BE2C (cell line): ENCODE measurements around the gene MAPKAPK3.
"Not testable (repeated sequence)": the region's sequence is repeated elsewhere in the genome, so short reads cannot be mapped to it uniquely, and the experiment has no call there.

Experiments used
- DNase-seq: peaks from one replicate; pipeline ENCODE4 v3.0.0-alpha.2; 2020
- H3K27me3 ChIP-seq: fragments of 250-450 bp; sonication (Bioruptor Pico); 2 replicates; pipeline ENCODE4 v1.5.1; 2020; ENCODE audit warnings: mild to moderate bottlenecking
- H3K36me3 ChIP-seq: fragments of 250-450 bp; sonication (Bioruptor Pico); 2 replicates; pipeline ENCODE4 v1.5.1; 2020; ENCODE audit warnings: mild to moderate bottlenecking
- H3K4me1 ChIP-seq: fragments of 250-450 bp; sonication (Bioruptor Pico); 2 replicates; pipeline ENCODE4 v1.5.1; 2020
- H3K4me3 ChIP-seq: 2 replicates; pipeline ENCODE4 v1.5.1; 2011; ENCODE audit warnings: low read depth, low read length
- H3K9me3 ChIP-seq: fragments of 250-450 bp; sonication (Bioruptor Pico); 2 replicates; pipeline ENCODE4 v1.5.1; 2020
- TF ChIP-seq, protein P1 (sequence below): IDR thresholded peaks from 2 replicates; pipeline ENCODE4 v1.5.1; 2012; ENCODE audit warnings: mild to moderate bottlenecking, low read depth, low read length

Gene MAPKAPK3

DNA sequence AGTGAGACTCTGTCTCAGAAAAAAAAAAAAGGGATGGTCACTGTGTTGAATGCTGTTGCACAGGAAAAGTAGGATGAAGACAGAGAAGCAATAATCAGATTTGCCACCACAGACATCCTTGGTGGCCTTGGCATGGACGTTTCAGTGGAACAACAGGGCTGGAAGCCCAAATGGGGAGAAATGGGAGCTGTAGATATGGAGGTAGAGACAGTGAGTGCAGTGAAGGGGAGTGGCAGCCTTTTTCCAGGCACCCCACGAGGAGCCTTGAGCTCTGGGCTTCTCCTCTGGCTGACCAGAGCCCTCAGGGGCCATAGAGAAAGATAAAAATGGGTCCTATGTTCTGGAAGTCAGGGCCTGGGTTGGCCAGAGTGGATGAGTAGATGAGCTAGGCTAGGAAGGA, 45.5 kb downstream of the MAPKAPK3 start:
- Histone ChIP-seq H3K9me3 (no peaks in the 10 kb centered on the region), H3K4me1 (no peaks in the 10 kb centered on the region; the same call in 1 of the 2 replicates)
- TF ChIP-seq, protein P1, sequence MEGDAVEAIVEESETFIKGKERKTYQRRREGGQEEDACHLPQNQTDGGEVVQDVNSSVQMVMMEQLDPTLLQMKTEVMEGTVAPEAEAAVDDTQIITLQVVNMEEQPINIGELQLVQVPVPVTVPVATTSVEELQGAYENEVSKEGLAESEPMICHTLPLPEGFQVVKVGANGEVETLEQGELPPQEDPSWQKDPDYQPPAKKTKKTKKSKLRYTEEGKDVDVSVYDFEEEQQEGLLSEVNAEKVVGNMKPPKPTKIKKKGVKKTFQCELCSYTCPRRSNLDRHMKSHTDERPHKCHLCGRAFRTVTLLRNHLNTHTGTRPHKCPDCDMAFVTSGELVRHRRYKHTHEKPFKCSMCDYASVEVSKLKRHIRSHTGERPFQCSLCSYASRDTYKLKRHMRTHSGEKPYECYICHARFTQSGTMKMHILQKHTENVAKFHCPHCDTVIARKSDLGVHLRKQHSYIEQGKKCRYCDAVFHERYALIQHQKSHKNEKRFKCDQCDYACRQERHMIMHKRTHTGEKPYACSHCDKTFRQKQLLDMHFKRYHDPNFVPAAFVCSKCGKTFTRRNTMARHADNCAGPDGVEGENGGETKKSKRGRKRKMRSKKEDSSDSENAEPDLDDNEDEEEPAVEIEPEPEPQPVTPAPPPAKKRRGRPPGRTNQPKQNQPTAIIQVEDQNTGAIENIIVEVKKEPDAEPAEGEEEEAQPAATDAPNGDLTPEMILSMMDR, result no peak

DNA sequence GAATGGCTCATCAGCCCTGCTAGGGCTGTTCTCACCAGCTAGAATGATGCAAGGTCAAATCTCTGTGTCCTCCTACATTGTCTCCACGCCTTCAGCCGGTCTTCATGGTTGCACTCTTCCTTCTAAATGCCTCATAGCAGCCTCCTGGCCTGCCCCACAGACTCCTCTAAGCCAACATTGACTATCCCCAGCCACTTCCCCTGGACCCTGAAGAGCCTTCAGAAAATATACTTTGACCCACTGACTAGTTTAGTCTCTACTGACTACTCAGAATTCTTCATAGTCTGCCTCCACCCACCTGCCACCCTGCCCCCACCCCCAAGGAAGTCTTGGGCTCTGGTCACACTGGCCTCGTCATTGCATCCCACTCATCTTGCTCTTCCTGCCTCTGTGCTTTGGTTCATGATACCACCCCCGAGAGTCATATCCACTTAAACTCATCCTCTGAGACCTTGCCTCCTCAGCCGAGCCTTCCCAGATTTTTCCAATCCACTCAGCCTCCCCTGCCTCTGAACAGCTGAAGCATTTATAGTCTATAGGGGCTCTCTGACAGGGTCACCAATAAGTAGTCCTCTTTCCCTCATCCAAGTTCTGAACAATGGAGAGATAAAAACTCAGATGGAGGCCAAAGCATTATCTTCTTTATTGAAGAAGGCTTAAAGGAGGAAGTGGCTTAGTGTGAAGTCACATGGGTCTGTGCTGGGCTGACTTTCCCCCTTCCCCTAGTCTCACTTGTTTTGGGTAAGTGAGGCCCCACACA, 48.3 kb downstream of the MAPKAPK3 start:
- Histone ChIP-seq H3K9me3 (no peaks in the 10 kb centered on the region), H3K4me3 (no peak overlapping the region), H3K27me3 (no peaks in the 10 kb centered on the region), H3K4me1 (no peaks in the 10 kb centered on the region; the same call in 1 of the 2 replicates), H3K36me3 (no peaks in the 10 kb centered on the region)
- TF ChIP-seq, protein P1, result no peak
- no peak for DNase-seq

More for the DNA sequence above, 45.5 kb downstream of the MAPKAPK3 start:
- Histone ChIP-seq H3K36me3 (no peaks in the 10 kb centered on the region), H3K27me3 (no peaks in the 10 kb centered on the region), H3K4me3 (no peak overlapping the region)
- no peak for DNase-seq

DNA sequence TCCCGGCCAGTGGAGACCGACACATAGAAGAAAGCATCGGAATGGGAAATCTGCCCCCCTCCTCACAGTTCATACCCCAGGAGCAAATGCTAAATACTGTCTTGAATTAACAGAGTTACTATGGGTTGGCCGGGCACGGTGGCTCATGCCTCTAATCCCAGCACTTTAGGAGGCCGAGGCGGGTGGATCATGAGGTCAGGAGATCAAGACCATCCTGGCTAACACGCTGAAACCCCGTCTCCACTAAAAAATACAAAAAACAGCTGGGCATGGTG, 48.8 kb downstream of the MAPKAPK3 start:
- H3K9me3 ChIP-seq, H3K4me3 ChIP-seq, H3K36me3 ChIP-seq, H3K4me1 ChIP-seq, DNase-seq, H3K27me3 ChIP-seq: not testable (repeated sequence)

DNA sequence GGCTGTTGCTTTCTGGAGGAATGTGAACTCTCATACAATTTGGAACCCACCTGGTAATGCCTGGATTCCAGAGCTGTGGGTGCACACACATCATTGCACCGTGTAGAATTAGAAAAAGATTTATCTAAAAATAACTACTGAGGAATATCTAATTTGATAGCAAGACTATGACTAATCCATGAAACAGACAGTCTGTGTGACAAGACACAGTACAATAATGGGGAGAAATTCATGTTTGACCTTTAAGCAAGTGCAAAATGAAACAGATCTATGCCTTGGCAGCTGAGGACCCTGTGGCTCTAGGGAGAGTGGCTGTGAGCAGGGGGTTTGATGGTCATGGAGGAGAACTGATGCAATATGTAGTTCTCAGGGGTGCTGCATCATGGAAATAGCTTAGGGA, 49.9 kb downstream of the MAPKAPK3 start:
- TF ChIP-seq, protein P1, result no peak
- Histone ChIP-seq H3K4me1 (no peaks in the 10 kb centered on the region; the same call in 1 of the 2 replicates), H3K4me3 (no peak overlapping the region), H3K9me3 (no peaks in the 10 kb centered on the region), H3K36me3 (no peaks in the 10 kb centered on the region), H3K27me3 (peaks cover 3% of the 10 kb centered on the region; the same call in 1 of the 2 replicates)
- no peak for DNase-seq

DNA sequence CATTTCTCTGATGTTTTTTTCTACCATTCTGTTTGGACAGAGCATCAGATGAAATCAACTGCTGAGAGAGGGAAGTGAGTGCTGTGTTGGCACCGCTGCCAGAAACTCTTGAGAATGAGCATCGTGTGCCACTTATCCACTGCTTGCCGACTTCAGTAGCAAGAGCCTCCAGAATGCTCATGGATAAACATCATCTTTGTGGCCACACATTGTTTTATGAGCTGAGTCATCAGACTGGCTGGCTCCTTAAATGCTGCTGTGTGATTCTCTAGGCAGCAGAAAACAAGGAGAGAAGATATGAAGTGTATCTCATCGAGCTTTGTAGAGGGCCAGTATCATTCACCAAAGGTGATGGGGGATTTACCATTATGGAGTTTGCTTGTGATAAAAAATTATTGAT, 54.4 kb downstream of the MAPKAPK3 start:
- H3K27me3 ChIP-seq, result peaks cover 47% of the 10 kb centered on the region
- TF ChIP-seq, protein P1, result no peak
- no peak for DNase-seq
- H3K9me3 ChIP-seq, result no peaks in the 10 kb centered on the region
- H3K36me3 ChIP-seq, result no peaks in the 10 kb centered on the region
- no peak overlapping the region for H3K4me3 ChIP-seq
- H3K4me1 ChIP-seq, result no peaks in the 10 kb centered on the region

DNA sequence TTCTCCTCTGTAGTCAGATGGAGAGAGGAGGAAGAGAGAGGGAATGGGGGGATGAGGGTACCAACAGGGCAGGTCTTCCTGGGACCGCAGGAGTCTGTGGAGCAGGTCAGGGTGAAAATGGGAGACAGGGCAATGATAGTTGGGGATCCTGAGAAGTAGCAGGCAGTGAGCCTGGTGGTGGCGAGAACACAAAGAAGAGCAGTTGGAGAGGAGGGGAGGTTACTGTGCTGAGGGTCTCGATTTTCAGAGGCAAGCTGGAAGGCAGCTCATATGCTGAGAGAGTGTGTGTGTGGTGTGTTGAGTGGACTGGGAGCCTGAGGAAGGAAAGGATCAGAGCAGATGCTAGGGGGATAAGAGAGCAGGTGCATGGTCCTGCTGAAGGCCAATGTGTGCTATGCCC, 55.7 kb downstream of the MAPKAPK3 start:
- H3K9me3 ChIP-seq, result no peaks in the 10 kb centered on the region
- H3K27me3 ChIP-seq, result peaks cover 57% of the 10 kb centered on the region
- TF ChIP-seq, protein P1, result no peak
- H3K4me3 ChIP-seq, result no peak overlapping the region
- no peaks in the 10 kb centered on the region for H3K36me3 ChIP-seq
- H3K4me1 ChIP-seq, result no peaks in the 10 kb centered on the region
- DNase-seq, result no peak

DNA sequence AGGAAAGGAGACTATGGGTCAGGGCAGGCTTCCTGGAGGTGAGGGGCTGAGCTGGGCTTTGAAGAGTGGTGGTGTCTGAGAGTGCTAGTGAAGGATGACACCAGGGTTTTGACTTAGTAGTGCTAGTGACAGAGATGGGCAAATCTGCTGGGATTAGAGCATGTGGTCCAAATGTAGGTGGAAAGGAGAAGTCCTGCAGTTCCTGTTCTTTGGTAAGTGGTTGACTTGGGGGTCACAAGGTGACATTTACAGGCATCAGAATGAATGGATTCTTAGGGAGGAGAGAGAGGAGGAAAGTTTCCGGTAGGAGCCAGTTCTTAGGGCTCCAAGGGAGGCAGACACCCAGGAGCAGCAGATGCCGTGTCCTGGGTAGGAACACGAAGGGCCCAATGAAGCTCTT, 57.0 kb downstream of the MAPKAPK3 start:
- Histone ChIP-seq H3K4me3 (no peak overlapping the region), H3K4me1 (no peaks in the 10 kb centered on the region), H3K27me3 (peaks cover 66% of the 10 kb centered on the region), H3K36me3 (no peaks in the 10 kb centered on the region), H3K9me3 (no peaks in the 10 kb centered on the region)
- TF ChIP-seq, protein P1, result no peak
- no peak for DNase-seq
